Ovary (tissue), 3 donors: ENCODE measurements around the gene GPR183.

ENCODE experiments used
- CTCF ChIP-seq, 3 donors: fragments of 450-650 bp in 2 of 3; fragments of 200-600 bp in 1 of 3; IDR thresholded peaks; one replicate each; pipeline versions ENCODE4 v1.5.1 to v1.8.0; 2016 to 2022; ENCODE audit warnings: antibody characterized with exemption in 3 of 3, mild to moderate bottlenecking in 1 of 3
- POLR2A ChIP-seq: fragments of 450-650 bp; IDR thresholded peaks from one replicate; pipeline ENCODE4 v1.6.1; 2017; ENCODE audit warnings: antibody characterized with exemption, mild to moderate bottlenecking, moderate library complexity
- donor health status: DM: no; HTN: no; CAD: no.

DNA sequence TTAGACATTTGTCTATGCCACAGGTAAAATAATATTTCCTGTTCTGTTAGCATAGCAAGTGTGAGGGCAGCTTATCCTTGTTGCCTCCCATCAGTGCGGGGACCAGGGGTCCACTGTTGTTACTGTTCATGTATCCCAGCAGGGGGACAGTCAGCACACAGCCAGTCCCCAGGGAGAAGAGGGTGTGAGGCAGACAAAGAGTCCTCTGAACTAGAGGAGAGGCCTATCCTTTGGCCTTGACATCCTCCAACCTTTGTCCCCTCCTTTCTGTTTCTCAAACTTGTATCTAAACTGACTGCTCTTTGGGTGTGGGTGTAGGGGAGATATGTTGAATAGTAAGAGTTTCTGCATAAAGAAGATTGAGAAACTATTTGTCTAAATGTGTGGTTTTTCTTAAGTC lies 46.1 kb downstream of the GPR183 start:
- no peak for TF ChIP-seq POLR2A
- no peak for TF ChIP-seq CTCF (IDR thresholded peaks at IDR 0.05)
